HG03060 (cell line): ENCODE measurements around the gene MOB3B.
A peak's percentile ranks its signal among the peaks of the same experiment; 100 is the strongest.
"Not testable (repeated sequence)": the region's sequence is repeated elsewhere in the genome, so short reads cannot be mapped to it uniquely, and the experiment has no call there.

Experiments
- ATAC-seq: cut with Tn5 transposase; IDR thresholded peaks from one replicate; pipeline ENCODE4 v1.9.1; 2021; ENCODE audit warnings: low read depth, moderate number of reproducible peaks; ENCODE audit not compliant: unreplicated experiment

The MOB3B gene

DNA sequence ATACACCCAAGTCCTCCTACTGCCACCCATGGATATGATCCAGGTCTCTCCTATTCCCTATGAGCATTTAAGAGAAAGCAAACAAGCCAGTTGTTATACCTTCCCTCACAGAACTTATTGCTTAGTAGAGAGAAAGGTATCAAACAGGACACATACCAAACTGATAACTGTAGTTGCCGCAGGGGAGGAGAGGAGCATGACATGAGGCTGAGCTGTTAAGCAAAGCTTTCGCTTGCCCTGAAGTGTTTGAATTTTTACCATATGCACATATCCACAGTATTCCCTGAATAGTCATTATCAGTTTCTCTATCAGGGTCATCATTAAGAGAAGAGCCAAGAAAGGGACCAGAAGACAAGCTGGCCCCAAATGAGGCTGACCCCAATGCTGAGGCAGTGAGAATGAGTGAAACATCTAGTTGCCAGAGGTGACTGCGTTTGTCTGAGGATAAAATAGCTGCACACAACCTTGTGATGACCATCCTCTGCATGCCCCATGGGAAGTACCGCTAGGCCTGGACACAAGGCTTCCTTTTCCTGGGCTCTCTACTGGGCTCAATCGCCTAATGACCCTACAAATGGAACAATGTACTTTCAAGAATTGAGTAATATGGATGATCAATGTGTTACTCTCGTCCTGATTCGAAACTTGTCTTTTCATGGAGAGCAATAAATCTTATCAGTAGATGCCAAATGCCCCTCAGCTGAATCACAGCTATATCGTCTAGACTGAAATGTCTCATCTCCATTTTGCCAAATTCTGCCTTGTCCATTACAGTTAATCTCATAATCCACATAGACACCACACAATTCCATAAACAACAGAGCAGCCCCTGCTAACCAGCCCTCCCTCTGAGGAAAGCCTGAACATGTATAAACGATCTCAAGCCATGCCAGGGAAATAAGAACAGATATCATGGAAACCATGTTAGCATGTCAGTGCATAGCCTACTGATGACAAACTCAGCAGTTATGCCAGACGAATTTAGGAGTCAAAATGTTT is 9.8 kb downstream of the MOB3B start:
- ATAC-seq, result no peak

DNA sequence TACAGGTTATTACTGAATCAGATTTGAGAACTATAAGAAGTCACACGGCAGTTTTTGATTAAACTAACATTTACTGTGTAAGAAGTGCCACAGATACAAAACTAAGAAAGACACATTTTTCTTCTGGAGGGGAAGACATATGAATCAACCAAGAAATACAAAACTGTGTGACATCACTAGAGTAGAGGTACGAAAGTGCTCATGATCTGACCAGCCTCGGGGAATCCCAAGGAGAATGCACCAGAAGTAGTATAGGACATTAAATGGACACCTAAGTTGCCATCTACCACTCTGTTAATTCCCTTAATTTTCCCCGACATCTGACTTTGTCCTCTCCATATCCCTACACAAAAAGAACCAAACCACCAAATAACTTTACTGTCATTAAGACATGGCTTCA is 10.8 kb downstream of the MOB3B start:
- no peak for ATAC-seq

DNA sequence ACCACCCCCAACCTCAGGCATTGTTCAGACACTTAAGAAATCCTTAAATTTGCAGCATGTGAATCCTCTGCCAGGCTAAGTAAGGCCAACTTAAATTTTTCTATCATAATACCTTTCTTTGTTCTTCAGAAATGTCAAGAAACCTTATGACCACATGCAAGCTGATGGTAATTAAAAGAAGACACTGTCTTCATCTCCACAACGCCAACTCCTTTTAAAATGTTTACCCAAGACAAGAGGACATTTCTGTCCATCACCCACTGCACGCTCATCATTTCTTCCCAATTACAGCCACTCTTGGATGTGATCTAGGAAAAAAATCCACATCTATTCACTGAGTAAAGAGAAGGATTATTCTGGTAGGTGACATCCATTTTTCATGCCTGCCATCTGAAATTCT is 11.6 kb downstream of the MOB3B start:
- no peak for ATAC-seq

DNA sequence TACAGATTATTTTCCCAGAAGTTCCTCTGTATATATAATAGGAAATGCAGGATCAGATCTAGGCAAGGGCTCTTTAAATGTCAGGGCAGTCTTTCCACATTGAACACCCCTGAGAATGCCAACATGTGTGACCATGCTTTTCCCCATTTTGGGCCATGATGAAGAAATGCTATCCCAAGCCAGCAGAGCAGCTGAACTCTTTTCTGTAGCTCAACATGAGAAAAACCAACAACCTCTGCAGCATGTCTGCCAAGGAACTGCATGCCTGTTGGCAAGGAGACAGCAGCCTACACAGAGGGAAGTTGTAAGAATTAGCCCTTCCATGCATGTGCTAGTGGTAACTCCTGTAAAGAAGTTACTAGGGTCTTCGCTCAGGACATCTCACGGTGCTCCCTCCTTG is 15.1 kb downstream of the MOB3B start:
- no peak for ATAC-seq

DNA sequence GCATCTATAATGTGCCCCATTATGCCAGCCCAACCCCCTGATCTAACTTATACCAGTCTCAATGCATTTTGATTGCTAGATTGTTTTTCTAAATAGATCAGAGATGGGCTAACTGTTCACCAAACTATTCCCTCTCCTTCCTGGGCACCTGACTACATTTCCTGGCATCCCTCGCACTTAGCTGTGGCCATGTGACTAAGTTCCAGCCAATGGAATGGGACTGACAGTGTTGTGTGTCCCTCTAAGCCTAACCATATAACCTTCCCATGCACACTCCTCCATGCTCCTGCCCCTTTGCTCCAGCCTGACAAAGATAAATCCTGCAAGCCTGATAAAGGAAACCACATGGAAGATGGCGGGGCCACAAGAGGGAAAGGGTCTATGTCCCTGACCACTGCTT is 17.8 kb downstream of the MOB3B start:
- no peak for ATAC-seq

DNA sequence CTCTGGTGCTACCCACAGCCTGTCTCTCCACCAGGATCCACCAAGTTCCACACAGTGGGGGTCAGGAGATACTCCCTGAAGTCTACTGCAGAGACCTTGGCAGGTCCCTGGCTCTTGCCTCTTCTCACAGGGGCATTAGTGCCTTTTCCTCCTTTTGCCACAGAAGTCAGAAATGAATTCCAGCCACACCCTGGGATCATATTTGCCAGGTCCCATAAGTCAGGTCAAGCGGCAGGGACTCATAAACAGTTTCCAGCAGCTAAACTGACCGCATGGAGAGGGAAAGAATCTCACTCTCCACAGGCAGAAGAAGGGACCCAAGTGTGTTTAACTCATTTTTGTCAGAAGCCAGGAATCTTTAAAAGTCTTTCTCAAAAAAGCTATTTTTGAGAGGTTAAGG is 18.8 kb downstream of the MOB3B start:
- ATAC-seq, result no peak

DNA sequence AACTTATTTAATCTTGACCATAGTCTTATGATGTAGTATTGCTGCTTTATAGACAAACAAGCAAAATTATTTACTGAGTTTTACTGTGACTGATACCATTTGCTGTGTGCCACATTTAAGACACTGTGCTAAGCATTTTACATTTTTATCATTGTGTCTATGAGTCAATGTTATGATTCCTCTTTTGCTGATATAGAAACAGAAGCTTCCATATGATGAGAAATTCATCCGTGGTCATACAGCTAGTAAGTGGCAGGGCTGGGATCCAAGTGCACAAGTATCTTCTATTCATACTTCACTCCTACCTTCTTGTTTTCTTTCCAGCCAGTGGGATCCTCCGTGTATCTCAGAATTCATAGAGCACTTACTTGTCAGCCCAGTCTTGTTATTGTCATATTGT is 22.6 kb downstream of the MOB3B start:
- no peak for ATAC-seq

DNA sequence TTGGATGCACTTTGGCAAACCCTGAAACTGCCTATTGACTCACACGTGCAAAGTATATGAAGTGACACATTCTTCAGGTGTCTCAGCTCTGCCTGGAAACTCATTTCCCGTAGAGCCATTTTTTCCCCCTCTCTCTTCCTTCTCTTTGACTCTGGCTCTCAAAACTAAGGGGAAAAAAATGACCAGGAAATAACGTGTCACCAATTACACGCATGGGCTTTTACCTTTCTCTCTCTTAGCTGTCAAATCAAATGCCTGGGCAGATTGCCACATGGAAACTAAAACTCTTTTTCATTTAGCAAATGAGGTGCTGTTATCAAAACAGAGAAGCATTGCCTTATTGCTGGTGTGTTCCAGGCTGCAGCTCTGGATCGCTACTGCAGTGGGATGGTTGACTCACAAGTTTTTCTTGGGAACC is 23.9 kb downstream of the MOB3B start:
- no peak for ATAC-seq

DNA sequence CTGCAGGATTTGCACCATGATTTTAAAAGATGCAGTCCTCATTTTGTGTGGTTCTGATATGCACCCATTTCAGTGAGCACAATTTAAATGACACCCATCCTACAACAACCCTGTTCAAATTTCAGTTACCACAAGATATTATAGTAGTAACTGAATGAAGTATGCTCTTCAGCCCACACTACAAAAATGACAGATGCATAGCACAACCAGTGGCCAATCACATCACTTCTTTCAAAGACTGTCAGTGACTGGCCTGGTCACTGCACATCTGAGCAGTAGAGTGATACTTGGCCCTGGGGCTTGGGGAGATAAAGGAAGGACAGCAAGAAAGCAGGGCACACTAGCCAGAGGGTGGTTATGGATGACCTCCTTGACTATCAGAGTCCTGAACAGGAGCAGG is 25.4 kb downstream of the MOB3B start:
- ATAC-seq, result no peak

DNA sequence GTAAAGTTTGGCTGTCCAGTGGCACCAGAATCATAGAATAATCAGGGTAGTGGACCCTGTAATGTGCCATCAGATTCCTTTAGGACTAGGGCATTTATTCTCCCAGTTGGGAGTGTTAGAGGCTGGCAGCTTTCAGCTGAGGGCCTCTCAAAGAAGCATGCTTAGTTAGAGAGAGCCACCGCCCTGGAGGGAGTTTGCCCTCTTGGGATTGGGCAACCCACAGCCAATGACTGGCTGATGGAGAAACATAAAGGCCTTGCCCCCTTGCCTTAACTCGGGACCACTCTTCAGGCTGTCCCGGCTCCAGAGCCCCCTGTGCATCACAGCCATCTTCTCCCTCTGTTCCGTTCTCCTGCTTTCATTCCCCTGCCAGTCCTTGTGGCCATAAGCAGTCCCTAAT is 26.0 kb downstream of the MOB3B start:
- no peak for ATAC-seq

DNA sequence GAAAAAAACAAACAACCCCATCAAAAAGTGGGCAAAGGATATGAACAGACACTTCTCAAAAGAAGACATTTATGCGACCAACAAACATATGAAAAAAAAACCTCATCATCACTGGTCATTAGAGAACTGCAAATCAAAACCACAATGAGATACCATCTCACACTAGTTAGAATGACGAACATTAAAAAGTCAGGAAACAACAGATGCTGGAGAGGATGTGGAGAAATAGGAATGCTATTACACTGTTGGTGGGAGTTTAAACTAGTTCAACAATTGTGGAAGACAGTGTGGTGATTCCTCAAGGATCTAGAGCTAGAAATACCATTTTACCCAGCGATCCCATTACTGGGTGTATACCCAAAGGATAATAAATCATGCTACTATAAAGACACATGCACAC is 28.7 kb downstream of the MOB3B start:
- not testable (repeated sequence) for ATAC-seq

DNA sequence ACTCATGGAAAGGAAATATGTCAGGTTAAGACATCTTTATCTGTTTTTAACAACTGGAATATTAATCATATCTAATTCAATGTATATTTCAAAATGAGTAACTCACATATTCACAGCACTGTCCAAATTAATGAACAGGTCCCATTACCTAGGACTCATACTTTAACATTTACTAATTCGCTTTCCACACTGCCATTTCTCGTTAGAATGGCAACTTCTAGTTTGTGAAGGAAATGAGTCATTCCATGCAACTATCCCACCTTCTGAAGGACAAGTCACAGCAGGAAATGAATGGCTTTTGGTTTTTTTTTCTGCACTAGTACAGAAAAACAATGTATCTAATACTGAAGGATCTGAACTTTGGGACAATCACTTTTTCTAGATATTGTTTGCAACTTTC is 30.2 kb downstream of the MOB3B start:
- ATAC-seq, result no peak

DNA sequence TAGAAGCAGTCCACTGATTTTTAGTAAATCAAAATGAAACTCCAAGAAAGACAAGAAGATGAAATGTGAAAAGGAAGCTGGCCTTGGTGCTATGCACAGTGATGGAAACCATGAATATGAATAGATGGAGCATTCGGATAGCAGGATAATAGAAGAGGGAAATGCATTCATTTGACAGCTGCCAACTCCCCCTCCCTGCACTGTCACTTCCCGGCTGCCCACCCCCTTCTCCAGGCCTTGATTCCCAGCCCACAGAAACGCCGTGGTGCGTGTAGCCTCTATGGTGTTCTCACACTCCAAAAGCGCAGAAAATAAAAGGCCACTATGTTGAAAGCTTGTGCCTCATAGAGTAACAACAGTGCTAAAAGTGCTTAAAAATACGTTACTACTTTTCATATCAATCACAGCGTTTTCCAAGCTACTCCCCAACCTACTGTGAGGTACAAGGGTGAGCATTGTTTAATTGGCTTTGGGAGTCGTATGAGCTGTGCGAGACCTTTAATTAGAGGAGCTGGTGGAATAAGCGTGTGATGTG is 31.7 kb downstream of the MOB3B start:
- no peak for ATAC-seq

DNA sequence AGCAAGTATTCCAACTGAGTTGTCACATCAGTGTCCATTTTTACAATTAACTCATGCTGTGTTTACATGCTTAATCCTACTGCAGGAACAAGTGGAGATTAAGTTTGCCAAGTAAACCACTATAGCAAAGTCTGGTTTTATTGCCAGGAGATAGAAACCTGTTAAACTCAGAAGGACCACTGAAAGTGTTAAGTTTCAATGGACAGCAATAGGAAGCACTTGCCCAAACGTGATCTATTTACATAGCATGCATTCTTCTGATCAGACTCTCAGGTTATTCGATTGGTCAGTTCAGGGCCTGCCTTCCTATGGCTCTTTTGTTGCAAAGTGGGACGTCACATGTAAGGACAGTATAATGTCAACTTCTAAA is 33.5 kb downstream of the MOB3B start:
- no peak for ATAC-seq

DNA sequence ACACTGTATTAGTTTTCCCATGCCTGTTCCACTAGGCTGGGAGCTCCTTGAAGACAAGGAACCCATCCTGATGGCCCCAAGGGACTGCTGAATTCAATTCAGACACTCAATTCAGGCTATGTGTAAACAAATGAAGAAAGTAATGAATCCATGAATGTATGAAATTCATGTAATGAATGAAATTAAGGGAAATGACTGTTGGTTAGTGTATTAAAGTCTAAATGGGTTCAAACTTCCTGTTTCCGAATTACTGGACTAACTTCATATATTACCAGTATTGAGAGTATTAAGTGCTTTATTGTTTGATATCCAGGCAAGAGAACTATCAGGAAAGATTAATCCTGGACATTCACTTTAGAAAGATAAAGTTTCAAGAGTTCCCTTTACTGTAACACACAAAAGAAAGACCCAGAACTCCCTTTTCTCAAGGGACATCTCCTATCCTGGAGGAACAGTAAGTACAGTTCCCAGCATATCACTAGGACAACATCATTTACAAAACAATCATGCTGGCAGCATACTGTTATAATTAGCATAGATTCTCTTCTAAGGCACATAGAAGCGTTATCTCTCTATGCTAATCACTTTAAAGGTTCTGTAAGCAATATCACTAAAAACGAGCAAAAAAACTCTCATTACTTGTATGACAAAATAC is 34.0 kb downstream of the MOB3B start:
- no peak for ATAC-seq

DNA sequence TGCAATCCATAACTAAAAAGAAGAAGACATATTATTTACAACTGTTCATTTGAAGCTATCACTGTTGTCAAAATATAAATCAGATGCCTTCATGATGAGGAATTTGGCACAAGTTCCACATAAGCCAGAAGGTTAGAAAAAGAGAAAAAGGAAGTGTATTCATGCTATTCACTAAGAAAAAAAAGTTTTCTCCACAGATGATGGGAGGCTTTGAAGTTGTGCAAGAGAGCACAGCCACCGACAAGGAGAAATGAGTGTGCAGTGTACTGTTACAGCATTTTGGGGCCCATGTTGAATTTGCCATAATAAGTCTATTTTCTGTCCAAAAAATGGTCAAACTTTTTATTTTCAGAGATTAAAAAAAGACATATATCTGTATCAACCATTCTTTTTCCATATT is 38.5 kb downstream of the MOB3B start:
- ATAC-seq, result no peak

DNA sequence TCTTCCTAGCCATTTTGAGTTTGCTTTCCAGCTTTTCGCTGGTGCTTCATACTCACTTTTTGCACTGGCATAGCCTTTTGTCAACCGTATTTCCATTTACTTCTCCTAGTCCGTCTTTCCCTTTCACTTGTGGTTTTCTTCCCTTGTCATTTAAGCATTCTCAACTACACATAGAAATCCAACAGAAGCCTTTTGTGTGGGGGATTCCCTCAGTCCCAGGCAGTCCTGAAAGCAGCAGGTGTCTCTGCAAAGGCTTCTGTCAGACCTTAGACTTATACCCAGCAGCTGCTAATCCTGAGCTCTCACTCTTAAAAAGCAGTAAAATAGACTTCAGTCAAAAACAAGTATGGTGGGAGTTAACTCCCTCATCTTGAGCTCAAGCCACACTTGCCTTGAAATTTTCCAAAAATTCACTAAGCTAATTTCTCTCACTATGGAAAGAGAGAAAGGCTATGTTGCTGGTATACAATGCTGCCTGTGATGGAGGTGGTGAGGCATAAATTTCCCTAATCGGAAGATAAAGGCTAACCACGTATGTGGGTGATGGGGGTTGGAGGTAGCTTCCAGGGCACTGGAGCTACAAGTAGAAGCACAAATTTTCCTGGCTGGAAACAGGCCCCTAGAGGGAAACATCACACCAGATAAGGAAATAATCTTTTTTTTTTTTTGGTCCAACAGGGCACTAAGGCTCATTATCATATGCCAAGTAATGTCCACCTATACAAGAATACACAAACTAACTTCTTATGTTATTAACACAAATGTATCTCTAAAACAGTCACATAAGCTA is 40.3 kb downstream of the MOB3B start:
- no peak for ATAC-seq

DNA sequence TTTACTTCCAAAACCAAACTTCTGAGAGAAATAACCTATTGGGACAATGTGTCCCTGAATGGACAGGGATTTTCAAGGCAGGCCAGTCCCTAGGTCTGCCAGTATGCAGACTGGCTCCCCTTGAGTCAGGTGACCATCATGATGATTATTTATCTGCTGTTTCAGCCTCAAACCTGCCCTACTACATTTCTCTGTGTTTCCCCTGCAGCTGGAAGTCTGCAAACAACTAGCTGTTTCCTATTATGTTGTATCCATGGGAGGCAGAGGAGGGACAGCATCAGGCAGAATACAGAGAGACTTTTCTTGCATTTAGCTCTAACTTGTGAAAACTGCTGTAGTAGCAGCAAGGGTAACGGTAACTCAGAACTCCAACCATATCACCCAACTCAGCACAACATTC is 41.7 kb downstream of the MOB3B start:
- ATAC-seq, result no peak

DNA sequence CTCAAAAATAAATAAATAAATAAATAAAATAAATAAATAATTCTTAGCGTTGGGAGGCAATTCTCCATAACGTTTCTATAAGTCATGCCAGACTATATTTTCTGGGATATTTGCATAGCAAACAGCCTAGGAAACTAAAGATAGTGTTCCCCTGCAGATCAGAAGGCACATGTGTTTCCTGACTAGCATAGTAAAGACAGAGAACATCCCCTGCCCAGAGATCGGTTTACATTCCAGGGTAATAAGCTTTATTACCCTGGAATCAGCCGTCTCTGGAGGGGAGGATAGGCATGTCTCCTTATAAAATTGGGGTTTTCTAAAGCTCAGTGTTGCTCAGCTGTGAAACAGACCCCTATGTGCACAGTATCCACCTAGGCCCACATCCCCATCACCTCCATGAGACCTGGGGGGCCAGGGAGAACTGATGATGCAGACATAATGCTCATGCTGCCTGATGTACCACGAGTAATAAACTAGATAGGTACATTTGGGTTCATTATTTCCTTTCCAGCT is 42.4 kb downstream of the MOB3B start:
- ATAC-seq, result no peak

DNA sequence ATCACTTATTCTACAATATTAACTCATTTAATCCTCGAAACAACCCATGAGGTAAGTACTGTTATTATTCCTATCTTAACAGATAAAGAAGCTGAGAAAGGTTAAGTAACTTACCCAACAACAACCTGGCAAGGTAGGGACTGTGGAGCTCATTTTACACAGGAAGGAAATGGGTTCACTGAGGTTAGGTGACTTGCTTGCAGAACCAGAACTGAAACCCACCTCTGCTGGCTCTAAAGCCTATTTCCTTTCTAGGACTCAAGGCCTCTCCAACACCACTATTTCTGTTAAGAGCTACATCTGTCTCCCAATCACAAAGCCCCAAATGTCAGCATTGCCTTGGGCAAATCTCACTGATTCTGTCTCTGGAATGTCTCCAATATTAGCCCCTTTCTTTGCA is 44.5 kb downstream of the MOB3B start:
- ATAC-seq, result peak; percentile 95

DNA sequence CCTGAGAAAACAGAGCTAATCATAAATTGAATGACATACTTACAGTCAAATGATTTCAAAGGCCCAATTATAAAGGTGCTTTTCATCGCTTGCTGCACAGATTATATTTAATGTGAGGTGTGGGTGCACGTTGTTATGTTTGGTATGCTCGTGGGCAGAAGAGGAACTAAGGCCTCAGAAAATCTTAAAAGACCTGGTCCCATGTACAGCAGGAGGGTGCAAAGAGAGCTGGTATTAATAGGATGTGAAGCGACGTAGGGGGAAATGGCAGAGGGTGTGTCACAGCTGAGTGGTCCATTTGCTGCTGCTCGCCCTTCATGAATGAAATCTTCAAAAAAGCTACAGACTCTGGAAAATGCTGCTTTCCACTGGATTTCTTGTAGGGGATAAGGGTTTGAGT is 46.0 kb downstream of the MOB3B start:
- ATAC-seq, result no peak
